Measurements from ENCODE around the gene CHPF2. TPM values are rescaled to one million over a fixed set of nuclear protein-coding genes. Genes with fewer than 3 reads are reported as not detected.

The CHPF2 gene
- polyA plus RNA-seq, 1 donor (not counting 4 experiments of a cell fraction or from before 2014, with no cell fraction given), result 16.2 TPM

DNA sequence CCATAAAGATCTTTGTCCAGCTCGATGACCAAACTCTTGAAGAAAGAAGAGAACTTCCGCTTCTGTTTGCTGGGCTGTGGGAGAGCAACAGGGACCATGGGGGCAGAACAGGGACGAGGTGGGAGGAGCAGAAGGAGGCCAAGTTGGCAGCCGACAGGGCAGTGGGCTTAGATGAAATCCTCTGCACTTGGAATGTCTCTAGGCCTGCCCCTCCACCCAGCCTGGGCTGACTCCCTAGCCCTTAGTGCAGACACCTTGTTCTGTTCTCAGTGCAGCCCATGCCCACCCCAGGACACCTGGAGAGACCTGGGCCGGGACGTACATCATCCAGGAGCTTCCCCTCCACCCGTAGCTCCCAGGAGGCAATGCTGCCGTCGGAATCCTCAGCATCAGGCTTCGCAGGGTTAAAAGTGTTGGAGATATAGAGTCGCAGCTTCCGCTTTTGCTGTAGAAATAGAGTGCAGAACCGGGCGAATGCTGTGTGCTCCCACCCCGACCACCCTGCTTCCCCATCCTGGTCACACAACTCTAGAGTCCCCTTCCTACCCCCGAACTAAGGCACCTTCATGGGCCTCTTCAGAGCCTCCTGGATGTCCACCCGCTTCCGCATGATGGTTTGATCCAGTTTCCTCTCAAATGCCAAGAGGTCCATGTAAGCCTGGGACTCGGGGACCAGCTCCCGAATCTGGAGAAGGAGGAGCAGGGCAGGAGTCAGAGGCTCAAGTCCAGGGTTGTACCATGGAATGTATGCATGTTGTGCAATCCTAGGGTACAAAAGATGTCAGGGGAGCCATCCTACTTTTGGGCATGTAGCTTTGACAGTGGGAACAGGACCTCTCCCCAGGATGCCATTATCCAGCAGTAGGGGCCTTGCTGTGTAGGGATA lies 10.1 kb downstream of the CHPF2 start:
- Histone ChIP-seq H4K20me1 (ENCODE audit: control insufficient read depth, extremely low read depth, insufficient read depth, low read length) (no peaks in the 10 kb centered on the region), H3K4me3 (ENCODE audit: control insufficient read depth in 2 of 3, extremely low read depth in 1 of 3, insufficient read depth in 2 of 3, low read depth in 1 of 3, low read length in 3 of 3) (no peak overlapping the region), H3K4me1 (ENCODE audit: control insufficient read depth, extremely low read depth, insufficient read depth, low read length) (no peaks in the 10 kb centered on the region), H3K27me3 (ENCODE audit: control insufficient read depth, extremely low read depth, insufficient read depth, low read length) (peaks cover 29% of the 10 kb centered on the region), H3K27ac (ENCODE audit: control insufficient read depth, insufficient read depth, low read length) (no peak overlapping the region), H3K4me2 (ENCODE audit: control insufficient read depth, extremely low read depth, insufficient read depth, low read depth, low read length) (no peak overlapping the region), H3K9ac (ENCODE audit: control insufficient read depth, extremely low read depth, insufficient read depth, low read length) (no peak overlapping the region), H3K9me3 (ENCODE audit: control insufficient read depth, low read depth, low read length) (no peaks in the 10 kb centered on the region), H2AFZ (ENCODE audit: control insufficient read depth, low read length) (no peak overlapping the region), H3K9me1 (ENCODE audit: control insufficient read depth, extremely low read depth, insufficient read depth, low read length) (no peaks in the 10 kb centered on the region), H3K79me2 (ENCODE audit: control insufficient read depth, insufficient read depth, low read length) (peaks cover 3% of the 10 kb centered on the region), H3K36me3 (ENCODE audit: control insufficient read depth in 2 of 2, extremely low read depth in 1 of 2, insufficient read depth in 2 of 2, low read length in 2 of 2) (peaks cover 4 to 12% of the 10 kb centered on the region in 2 experiments)
- TF ChIP-seq EZH2 (IDR thresholded peaks at IDR 0.05; ENCODE audit: low read length) (no peak), CTCF (optimal IDR thresholded peaks at IDR 0.05 in 1 of 3, IDR thresholded peaks at IDR 0.05 in 1 of 3, conservative IDR thresholded peaks at IDR 0.05 in 1 of 3; ENCODE audit: extremely low read depth in 1 of 3, insufficient read depth in 2 of 3, low read length in 3 of 3) (no peak)
- FAIRE-seq, result no peak
- dilution Hi-C loops (cut with MboI; ENCODE audit: extremely low pct_ligation_motif_present, low sequenced_read_pairs), result no loop called here
- DNase-seq (ENCODE audit: low read depth, low spot score), result no peak

GRCh38 chr7:151243045-151243349 lies 10.7 kb downstream of the CHPF2 start:
- Histone ChIP-seq H3K4me3 (ENCODE audit: control insufficient read depth in 2 of 3, extremely low read depth in 1 of 3, insufficient read depth in 2 of 3, low read depth in 1 of 3, low read length in 3 of 3) (no peak overlapping the region), H3K36me3 (ENCODE audit: control insufficient read depth in 2 of 2, extremely low read depth in 1 of 2, insufficient read depth in 2 of 2, low read length in 2 of 2) (peaks cover 0 to 6% of the 10 kb centered on the region in 2 experiments), H3K4me1 (ENCODE audit: control insufficient read depth, extremely low read depth, insufficient read depth, low read length) (no peaks in the 10 kb centered on the region), H3K27ac (ENCODE audit: control insufficient read depth, insufficient read depth, low read length) (no peak overlapping the region), H3K9me1 (ENCODE audit: control insufficient read depth, extremely low read depth, insufficient read depth, low read length) (no peaks in the 10 kb centered on the region), H3K79me2 (ENCODE audit: control insufficient read depth, insufficient read depth, low read length) (no peaks in the 10 kb centered on the region), H3K9ac (ENCODE audit: control insufficient read depth, extremely low read depth, insufficient read depth, low read length) (no peak overlapping the region), H3K9me3 (ENCODE audit: control insufficient read depth, low read depth, low read length) (no peaks in the 10 kb centered on the region), H3K27me3 (ENCODE audit: control insufficient read depth, extremely low read depth, insufficient read depth, low read length) (peaks cover 30% of the 10 kb centered on the region), H4K20me1 (ENCODE audit: control insufficient read depth, extremely low read depth, insufficient read depth, low read length) (no peaks in the 10 kb centered on the region), H2AFZ (ENCODE audit: control insufficient read depth, low read length) (no peak overlapping the region), H3K4me2 (ENCODE audit: control insufficient read depth, extremely low read depth, insufficient read depth, low read depth, low read length) (no peak overlapping the region)
- FAIRE-seq, result no peak
- TF ChIP-seq CTCF (optimal IDR thresholded peaks at IDR 0.05 in 1 of 3, IDR thresholded peaks at IDR 0.05 in 1 of 3, conservative IDR thresholded peaks at IDR 0.05 in 1 of 3; ENCODE audit: extremely low read depth in 1 of 3, insufficient read depth in 2 of 3, low read length in 3 of 3) (no peak), EZH2 (IDR thresholded peaks at IDR 0.05; ENCODE audit: low read length) (no peak)
- dilution Hi-C loops (cut with MboI; ENCODE audit: extremely low pct_ligation_motif_present, low sequenced_read_pairs), result no loop called here
- no peak for DNase-seq (ENCODE audit: low read depth, low spot score)
